ENCODE measurements around the gene ITSN1. TPM values are rescaled to one million over a fixed set of nuclear protein-coding genes. Genes with fewer than 3 reads are reported as not detected.

The ITSN1 gene
- total and polyA plus RNA-seq, 2 experiments from 2014 or later = 77.9 to 95.7 TPM

- Mint-ChIP-seq H3K36me3 (ENCODE audit: low read depth) (no peaks in the 10 kb centered on the region; the same call in 2 of the 3 replicates), H3K4me1 (no peaks in the 10 kb centered on the region), H3K27me3 (ENCODE audit: insufficient read depth, low read depth, poor library complexity) (no peaks in the 10 kb centered on the region), H3K27ac (no peak overlapping the region), H3K9me3 (no peaks in the 10 kb centered on the region), H3K4me3 (no peak overlapping the region)
- Histone ChIP-seq H3K4me2 (no peak overlapping the region), H3K4me1 (ENCODE audit: insufficient read depth) (no peaks in the 10 kb centered on the region), H3K4me3 (no peak overlapping the region), H3K79me2 (replicated peaks; ENCODE audit: insufficient read depth) (no peaks in the 10 kb centered on the region), H3K27ac (ENCODE audit: low read depth) (no peak overlapping the region), H3K27me3 (ENCODE audit: insufficient read depth) (no peaks in the 10 kb centered on the region), H4K20me1 (replicated peaks; ENCODE audit: insufficient read depth) (no peaks in the 10 kb centered on the region), H2AFZ (no peak overlapping the region), H3K36me3 (ENCODE audit: insufficient read depth) (no peaks in the 10 kb centered on the region), H3F3A (replicated peaks; ENCODE audit: low read depth) (no peaks in the 10 kb centered on the region), H3K9me2 (ENCODE audit: insufficient read depth) (peaks cover 8% of the 10 kb centered on the region; the same call in 1 of the 2 replicates)
- DNase-seq (ENCODE audit: low spot score) = no peak
- no peak for TF ChIP-seq STAT1 (IDR thresholded peaks at IDR 0.05; ENCODE audit: unreplicated experiment)
- no peak for TF ChIP-seq ZNF114 (CRISPR knock-in tag; IDR thresholded peaks at IDR 0.05)
- no peak for TF ChIP-seq ETS1 (IDR thresholded peaks at IDR 0.05)
- no peak for TF ChIP-seq JUNB (IDR thresholded peaks at IDR 0.05; ENCODE audit: unreplicated experiment)
- no peak for ATAC-seq
Measured at GRCh38 chr21:33878824-33879223, 236.5 kb downstream of the ITSN1 start.

- H3K9me2 ChIP-seq (ENCODE audit: insufficient read depth) = peaks cover 8% of the 10 kb centered on the region; the same call in 1 of the 2 replicates
- H3F3A ChIP-seq (replicated peaks; ENCODE audit: low read depth) = no peaks in the 10 kb centered on the region
- H3K4me1 Mint-ChIP-seq = peaks cover 13% of the 10 kb centered on the region
- TF ChIP-seq STAT1 (IDR thresholded peaks at IDR 0.05; ENCODE audit: unreplicated experiment) = no peak
- TF ChIP-seq EZH2phosphoT487 (IDR thresholded peaks at IDR 0.05; ENCODE audit: unreplicated experiment) = no peak
- TF ChIP-seq CREB1 (CRISPR knock-in tag; IDR thresholded peaks at IDR 0.05; ENCODE audit: low read depth) = no peak
- no peak for TF ChIP-seq REST (IDR thresholded peaks at IDR 0.05; ENCODE audit: unreplicated experiment)
- no peak for TF ChIP-seq ZNF331 (CRISPR knock-in tag; IDR thresholded peaks at IDR 0.05; ENCODE audit: low read depth)
- no peak for TF ChIP-seq ETS1 (IDR thresholded peaks at IDR 0.05)
- TF ChIP-seq POLR2AphosphoS5 (IDR thresholded peaks at IDR 0.05; ENCODE audit: low read depth) = no peak
- no peak for TF ChIP-seq EZH2 (IDR thresholded peaks at IDR 0.05; ENCODE audit: low read depth, unreplicated experiment)
- no peak for TF ChIP-seq ZNF114 (CRISPR knock-in tag; IDR thresholded peaks at IDR 0.05)
- TF ChIP-seq JUNB (IDR thresholded peaks at IDR 0.05; ENCODE audit: unreplicated experiment) = no peak
- TF ChIP-seq CTCF (conservative IDR thresholded peaks at IDR 0.05; ENCODE audit: low read depth in 2 of 2) = no peak
- no peak for TF ChIP-seq NANOG (IDR thresholded peaks at IDR 0.05; ENCODE audit: borderline replicate concordance)
Measured at GRCh38 chr21:33880626-33881025, 238.3 kb downstream of the ITSN1 start.

More at GRCh38 chr21:33880626-33881025, 238.3 kb downstream of the ITSN1 start:
- ATAC-seq = no peak
- Histone ChIP-seq H4K20me1 (replicated peaks; ENCODE audit: insufficient read depth) (no peaks in the 10 kb centered on the region), H3K4me1 (ENCODE audit: insufficient read depth) (peaks cover 7% of the 10 kb centered on the region), H3K4me2 (no peak overlapping the region), H2AFZ (no peak overlapping the region), H3K4me3 (no peak overlapping the region), H3K79me2 (replicated peaks; ENCODE audit: insufficient read depth) (no peaks in the 10 kb centered on the region), H3K27ac (ENCODE audit: low read depth) (no peak overlapping the region), H3K27me3 (ENCODE audit: insufficient read depth) (no peaks in the 10 kb centered on the region), H3K36me3 (ENCODE audit: insufficient read depth) (no peaks in the 10 kb centered on the region)
- no peak overlapping the region for H3K27ac Mint-ChIP-seq
- H3K27me3 Mint-ChIP-seq (ENCODE audit: insufficient read depth, low read depth, poor library complexity) = no peaks in the 10 kb centered on the region
- no peaks in the 10 kb centered on the region; the same call in 2 of the 3 replicates for H3K36me3 Mint-ChIP-seq (ENCODE audit: low read depth)
- no peak for DNase-seq (ENCODE audit: low spot score)
- H3K9me3 Mint-ChIP-seq = no peaks in the 10 kb centered on the region
- no peak overlapping the region for H3K4me3 Mint-ChIP-seq
